Liver (tissue), 3 donors: ENCODE data around the gene PROK1.

Source experiments
- ATF3 ChIP-seq: IDR thresholded peaks from 2 replicates; pipeline ENCODE4 v1.6.1; 2016; ENCODE audit warnings: antibody characterized with exemption
- CTCF ChIP-seq: fragments of 150-350 bp; IDR thresholded peaks from 2 replicates; pipeline ENCODE4 v1.5.1; 2017; ENCODE audit warnings: improper control_type of control experiment, low read depth, low read length; ENCODE audit not compliant: missing input control
- HNF4A ChIP-seq, 2 donors: conservative IDR thresholded peaks; 2 replicates each; pipeline ENCODE4 v1.6.1; 2016; ENCODE audit warnings: antibody characterized with exemption in 2 of 2, mild to moderate bottlenecking in 2 of 2
- MAX ChIP-seq: IDR thresholded peaks from 2 replicates; pipeline ENCODE4 v1.6.1; 2016; ENCODE audit warnings: antibody characterized with exemption
- REST ChIP-seq: IDR thresholded peaks from 2 replicates; pipeline ENCODE4 v1.6.1; 2016; ENCODE audit warnings: antibody characterized with exemption, mild to moderate bottlenecking
- donor health status: healthy.
- donor health status: healthy.

GRCh38 chr1:110484801-110485200 is 33.9 kb downstream of the PROK1 start:
- no peak for TF ChIP-seq CTCF
- no peak for TF ChIP-seq MAX
- no peak for TF ChIP-seq ATF3
- no peak for TF ChIP-seq REST
- no peak for TF ChIP-seq HNF4A (conservative IDR thresholded peaks at IDR 0.05)
